Activated CD4-positive, alpha-beta T cell treated with anti-CD3 and anti-CD28 coated beads, Interleukin-2, amount 50 U/mL, for 24 hours (primary cell): ENCODE data around the gene FXYD6.

Experiments used
- DNase-seq, 2 donors: peaks; one replicate each; pipeline ENCODE4 v3.0.0-alpha.2; 2020; ENCODE audit warnings: low read depth in 1 of 2, low spot score in 1 of 2

FXYD6 gene

DNA sequence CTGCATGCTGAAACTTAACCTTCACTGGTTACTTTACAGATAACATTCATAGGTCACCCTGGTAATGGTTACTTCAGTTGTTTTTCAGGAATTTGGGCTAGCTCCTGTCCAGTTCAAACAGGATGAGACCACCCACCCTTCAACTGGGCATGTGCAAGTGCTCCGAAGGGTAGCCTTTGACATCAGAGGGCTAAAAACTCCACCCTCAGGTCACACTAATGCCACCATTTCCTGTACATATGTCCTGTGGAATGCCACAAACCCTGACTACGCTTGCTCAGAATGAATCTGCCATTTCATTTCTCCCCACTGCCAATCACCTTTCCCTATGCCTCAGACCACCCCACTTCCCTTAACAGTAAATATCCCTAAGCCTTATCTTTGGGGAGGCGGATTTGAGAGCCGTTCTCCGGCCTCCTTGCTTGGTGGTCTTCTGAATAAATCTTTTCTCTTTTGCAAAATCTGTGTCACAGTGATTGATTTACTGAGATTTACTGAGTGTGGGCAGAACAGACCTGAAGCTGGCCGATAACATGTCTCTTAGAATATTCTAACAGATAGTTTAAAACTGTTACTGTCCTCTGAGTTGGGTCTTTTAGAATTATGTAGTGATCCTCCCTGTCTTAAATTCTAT lies 26.6 kb downstream of the FXYD6 start:
- no peak for DNase-seq

DNA sequence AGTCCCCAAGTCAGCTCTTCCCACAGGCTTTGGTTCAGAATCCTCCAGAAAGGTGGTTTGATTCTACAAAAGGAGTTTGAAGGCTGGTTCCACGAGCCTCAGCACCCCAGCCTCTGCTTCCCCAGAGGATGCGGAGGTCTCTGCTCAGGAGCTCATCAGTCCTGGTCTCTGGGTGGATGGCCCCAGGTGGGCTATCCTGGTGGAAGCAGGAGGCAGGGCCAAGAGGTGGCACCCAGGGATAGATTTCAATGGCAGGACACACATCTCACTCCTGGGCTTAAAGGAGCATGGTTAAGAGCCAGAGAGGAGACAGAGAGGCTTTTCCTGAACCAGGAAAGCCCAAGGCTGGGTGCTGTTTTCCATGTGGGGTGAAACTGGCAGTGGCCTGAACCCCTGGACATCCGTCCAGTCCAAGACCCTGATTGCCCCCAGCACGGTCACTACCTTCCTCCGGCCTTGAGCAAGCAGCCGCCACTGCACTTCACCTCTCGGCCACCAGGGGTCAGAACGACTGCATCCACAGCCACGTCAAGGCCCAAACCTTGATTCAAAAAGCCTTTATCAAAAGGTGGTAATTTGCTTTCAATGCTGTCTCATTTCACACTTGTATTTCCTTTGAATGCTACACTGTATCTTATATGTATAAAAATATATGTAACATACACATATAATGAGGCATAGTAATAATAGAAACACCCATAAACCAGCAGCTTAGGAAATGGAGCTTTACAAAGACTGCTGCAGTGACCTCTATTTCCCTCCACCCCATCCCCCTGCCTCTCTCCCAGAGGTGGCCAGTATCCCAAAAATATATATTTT lies 32.6 kb downstream of the FXYD6 start:
- peak; percentile 73 to 77 for DNase-seq

DNA sequence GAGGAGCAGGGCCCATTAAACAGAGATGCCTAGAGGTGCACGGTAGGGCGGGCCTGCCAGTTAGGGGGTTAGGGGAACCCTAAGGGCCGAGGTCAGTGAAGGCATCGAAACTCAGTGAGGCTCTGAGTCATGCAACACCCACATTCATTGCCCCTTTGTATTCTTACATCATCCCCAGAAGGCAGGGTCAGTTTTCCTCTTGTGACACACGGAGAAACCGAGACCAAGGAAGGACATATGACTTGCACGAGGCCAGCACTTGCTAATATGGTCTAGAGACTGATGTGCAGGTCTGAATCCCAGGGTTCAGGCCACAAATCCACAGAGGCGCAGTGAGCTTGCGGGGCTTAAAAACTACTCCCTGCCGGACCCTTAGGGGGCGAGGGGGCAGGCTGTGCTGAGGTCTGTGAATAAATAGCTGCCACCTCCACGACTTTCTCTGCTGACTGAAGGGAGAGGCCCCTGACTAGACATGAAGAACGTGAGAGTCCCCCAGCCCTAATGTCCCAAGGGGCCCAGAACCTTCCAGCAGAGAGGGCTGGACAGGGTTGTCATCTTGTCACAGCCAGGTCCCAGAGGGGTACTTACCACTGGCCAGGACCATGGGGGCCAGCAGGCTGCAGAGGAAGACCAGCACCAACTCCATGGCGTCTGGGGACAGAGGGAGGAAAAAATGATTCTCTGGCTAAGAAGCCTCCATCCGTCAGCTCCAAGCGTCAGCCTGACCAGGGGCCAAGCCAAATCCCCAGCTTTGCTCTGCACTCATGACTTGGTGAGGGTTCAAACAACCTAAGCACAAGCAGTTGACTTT lies 34.1 kb downstream of the FXYD6 start:
- DNase-seq = no peak

DNA sequence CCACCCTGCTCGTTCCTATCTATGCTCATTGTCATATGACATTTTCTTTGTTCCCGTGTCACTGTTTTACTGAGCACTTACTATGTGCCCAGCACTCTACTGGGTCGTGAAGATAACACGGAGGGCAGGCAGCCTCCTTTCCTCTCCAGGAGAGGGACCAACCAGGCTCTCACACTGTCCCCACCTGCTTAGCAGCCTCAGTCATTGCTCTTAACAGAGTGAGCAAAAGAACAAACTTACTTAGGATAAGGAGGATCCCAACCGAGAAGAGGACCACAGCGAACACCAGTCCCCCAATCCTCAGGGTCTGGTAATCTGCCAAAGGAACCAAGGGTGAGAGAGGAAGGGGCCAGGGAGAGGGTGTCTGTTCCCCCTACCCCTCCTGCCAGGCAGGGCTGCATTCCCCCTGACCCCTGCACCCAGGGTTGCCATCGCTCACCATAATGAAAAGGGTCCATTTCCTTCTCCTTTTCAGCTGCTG lies 34.9 kb downstream of the FXYD6 start:
- no peak for DNase-seq

DNA sequence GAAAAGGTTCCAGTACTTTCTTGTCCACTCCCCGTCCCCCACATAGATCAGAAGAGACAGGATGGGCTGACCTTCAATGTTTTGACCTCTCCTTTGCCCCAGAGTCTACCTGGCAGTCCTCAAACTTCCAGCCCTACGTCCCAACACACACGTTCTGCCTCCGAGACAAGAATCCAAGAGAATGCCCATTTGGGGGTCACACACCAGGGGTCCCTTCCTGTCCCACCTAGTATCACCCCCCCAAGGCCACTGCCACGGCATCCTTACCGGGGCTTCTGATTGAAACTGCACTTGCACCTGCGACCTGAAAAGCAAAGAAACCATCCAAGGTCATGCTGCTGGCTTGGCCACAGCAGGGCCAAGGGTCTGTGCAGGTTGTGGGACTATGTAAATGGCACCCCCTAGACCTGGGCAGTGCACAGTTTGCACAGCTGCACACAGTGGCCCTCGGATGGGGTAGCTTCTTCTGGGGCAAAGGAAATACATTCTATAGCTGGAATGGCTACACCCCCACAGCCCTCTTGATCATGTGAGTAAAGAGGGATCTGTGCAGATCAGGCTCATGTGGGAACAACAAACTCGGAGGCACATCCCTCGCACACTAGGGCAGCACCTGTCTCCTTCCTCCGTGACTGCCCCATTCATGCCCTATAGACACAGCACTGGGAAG lies 35.4 kb downstream of the FXYD6 start:
- no peak for DNase-seq

DNA sequence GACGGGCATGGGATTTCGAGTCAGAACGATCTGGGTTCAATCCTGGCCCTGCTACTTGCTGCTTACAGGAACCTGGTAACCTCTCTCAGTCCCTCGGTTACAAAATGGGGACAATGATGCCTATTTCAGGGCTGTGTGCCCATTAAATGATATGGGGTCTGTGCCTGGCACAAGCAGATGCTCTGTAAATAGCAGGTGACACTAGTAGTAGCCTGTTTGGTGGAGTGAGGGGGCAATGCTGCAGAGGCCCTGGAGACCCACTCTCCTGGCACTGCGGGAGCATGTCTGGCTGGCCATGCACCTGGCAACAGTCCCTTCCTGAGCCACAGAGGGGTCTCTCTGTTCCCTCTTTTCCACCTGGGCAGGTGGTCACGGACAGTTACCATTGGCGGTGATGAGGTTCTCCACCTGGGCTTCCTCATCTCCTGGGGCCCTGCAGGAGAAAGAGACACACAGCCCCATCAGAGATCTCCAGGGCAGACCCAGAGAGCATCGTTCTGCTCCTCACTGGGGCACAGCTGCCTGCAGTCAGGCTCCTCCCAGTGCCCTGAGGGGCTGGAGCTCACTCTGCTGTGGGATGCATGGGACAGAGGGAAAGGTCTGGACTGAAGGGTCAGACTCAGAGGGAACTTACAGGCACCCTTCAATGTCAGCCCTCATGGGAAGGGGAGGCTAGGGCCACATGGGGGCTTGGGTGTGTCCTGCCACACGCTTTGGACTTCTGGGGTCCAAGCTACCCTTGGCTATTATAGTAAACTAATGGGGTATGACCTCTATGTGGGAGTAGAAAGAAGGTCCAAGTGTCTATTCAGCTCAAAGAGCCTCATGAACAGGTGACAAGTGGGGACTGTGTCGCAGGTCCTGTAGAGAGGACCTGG lies 36.3 kb downstream of the FXYD6 start:
- DNase-seq = no peak

DNA sequence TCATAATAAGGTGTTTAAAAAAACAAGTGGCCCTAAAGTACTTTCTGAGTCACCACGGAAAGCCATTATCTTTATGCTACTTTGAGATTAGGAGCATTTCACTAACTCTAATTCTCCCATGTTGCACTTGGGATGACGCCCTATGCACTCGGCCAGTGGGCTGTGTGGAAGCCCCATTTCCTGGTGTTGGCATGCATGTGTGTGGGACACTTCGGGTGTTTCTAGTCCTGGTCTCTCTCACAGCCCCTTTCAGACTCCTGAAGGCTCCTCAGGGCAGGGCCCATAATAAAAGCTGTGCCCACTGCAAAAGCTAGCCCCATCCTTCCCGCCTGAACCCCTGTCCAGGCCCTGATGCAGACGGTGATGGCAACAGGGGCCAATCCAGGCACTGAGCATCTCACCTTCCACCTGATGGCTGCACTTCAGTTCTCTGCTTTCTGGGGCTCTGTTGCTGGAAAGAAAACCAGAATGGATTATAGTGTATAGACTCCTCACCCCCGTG lies 37.0 kb downstream of the FXYD6 start:
- no peak for DNase-seq

DNA sequence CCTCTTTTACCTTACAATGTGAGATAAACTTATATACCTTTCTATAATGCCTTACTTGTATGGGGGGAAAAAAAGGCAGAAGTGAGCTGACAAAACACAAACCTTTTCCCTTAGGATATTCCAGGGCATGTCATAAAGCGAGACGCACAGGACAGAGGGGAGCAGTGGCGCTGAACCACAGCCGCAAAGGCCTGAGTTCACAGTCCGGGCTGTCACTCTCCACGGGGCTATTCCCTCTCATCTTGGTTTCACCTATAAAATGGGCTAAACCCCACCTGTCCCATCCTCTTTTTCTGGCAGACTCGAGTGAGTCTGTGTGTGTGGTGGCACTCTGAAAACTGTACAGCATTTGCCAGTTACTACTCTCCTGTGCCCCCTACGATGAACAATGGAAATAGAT lies 37.6 kb downstream of the FXYD6 start:
- DNase-seq = no peak

DNA sequence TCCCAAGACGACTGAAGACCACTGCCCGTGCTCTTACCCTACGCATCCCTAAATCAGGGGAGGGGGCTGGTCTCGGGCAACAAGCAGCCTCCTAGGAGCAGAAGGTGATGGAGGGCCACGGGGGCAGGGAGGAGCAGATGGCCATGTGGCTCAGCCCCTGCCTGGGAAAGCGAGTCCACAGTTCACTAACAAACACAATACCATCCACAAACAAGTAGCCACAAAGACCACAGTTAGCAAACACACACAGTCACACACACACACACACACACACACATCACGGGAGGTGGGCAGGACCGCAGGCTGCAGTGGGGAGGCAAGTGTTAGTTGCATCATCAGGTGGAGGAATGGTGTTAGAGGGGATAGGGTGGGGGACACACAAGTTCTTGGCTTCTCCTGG lies 38.7 kb downstream of the FXYD6 start:
- DNase-seq = no peak

DNA sequence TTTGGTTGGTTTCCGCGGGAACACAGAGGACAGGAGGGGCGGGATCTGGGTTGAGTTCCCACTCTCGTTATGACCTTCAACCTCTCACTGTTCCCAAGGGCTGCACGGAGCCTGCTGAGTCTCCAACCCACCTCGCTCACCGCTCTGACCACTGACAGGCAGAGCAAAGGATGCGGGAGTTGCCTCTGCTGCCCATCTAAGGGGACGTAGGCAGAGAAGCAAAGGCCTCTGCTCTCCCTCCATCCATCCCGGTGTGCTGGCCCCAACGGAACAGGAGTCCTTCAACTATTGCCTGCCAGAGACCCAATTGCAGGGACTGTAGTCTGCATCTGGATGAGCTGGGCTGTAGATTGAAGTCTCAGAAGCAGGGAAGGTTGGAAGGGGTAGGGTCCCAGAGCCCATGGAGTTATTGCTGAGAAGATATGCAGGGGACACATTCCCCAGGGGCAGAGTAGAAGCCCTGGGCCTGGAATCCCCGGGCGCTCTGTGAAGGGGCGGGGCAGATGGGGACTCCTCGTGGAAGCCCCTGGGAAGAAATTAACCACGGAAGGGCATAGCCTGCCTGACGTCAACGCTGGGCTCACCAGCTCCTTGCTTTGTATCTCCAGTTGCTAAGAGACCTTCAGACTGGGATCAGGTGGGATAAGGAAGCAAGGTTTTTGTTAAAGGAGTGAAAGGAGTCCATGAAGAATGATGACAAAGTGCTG lies 39.2 kb downstream of the FXYD6 start:
- DNase-seq = no peak

DNA sequence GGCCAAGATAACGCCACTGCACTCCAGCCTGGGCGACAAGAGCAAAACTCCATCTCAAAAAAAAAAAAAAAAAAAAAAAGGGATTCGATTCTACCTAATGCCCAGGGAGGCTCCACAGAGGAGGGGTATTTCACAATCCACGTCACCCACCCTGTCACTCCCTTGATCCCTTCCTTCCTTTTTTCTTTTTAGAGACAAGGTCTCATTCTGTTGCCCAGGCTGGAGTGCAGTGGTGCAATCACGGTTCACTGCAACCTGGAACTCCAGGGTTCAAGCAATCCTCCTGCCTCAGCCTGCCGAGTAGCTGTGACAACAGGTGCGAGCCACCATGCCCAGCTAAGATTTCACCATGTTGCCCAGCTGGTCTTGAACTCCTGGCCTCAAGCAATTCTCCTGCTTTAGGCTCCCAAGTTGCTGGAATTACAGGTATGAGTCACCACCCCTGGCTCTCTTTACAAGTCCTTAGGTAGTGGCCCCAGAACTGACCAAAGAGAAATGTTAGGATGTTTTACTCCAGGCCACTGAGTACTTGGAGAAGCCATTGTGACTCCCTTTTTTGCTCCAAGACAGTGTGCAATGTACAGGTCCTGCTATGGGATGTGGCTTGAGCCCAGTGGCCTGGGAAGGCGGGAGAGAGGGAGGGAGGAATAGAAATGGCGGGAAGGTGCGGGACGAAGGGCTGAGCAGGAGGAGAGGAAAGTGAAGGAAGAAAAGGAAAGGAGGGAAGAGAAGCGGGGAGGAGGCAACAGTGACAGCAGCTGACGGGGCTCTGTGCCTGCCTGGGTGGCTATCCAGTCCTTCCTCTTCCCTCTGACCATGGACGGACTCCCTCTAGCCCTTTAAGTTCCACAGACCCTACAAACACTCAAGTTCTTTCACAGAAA lies 40.1 kb downstream of the FXYD6 start:
- DNase-seq = no peak

DNA sequence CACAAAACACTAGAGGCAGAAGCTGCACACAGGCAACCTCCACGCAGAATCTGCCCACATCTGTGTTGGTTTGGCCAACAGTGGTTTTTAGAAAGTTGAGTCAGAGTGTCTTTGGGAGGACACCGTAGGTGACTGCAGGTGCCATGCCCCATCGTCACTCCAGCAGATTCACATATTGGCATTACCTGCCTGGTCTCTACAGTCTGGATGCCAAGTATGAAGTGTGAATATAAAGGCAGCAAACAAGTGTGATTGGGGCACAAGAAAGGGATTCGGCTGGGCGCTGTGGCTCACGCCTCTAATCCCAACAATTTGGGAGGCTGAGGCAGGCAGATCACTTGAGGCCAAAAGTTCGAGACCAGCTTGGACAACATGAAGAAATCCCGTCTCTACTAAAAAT lies 40.9 kb downstream of the FXYD6 start:
- DNase-seq = no peak

DNA sequence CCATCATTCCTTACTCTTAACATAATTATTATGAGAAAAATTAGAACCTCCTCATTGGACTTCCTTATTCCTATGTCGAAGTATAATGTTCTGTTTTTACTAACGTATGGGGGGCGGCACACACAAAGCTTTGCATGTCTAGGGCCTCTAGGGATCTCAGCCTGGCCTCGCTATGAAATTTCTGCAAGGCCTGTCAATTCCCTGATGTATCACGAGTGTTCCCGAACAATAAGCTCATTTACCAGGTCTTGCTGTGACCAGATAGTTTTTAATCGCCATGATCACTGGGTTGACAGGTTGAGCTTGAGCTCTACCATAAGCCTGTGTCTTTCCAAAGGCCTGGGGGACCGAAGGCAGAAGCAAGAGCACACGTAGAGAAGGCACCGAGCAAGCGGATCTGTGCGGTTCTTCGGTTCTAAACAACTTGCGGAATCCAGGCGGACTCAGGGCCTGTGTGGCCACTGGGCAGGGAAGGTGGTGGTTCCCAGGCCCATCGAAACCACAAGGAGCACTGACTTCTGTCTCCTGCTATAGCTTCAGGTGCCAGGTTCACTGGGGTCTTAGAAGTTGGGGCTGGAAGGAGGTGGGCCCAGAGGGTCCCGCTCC lies 41.5 kb downstream of the FXYD6 start:
- no peak for DNase-seq

DNA sequence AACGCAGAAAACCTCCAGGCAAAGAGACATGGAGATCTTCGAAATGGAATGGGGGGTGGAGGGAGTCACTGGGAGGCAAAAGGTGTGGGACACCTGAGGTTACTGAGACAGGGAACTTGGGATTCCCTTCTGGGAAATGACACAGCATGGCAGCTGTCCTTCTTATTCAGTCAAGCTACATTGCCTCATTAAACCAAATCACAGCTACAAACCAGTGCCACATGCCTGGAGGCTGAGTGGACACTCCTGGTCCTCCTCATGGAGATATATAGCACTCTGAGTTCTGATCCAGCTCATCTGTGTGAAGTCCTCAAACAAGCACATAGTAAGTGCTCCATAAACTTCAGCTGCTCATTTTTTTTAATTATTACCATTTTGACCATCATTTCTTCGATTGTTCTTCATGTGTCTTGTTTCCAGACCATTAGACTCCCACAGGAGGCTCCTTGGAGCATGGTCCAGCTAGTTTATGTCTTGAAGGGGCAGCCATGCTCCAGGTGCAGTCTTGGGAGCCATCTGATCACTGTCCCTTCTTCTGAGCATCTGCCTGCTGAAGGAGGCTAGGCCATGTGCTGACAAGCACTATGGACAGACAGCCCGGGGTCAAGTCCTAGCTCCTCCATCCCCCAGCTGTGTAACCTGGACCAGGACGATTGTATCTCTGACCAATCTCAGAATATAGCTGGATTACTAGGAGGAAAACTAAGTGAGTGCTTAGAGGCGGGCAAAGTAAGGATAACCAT lies 42.2 kb downstream of the FXYD6 start:
- no peak for DNase-seq

DNA sequence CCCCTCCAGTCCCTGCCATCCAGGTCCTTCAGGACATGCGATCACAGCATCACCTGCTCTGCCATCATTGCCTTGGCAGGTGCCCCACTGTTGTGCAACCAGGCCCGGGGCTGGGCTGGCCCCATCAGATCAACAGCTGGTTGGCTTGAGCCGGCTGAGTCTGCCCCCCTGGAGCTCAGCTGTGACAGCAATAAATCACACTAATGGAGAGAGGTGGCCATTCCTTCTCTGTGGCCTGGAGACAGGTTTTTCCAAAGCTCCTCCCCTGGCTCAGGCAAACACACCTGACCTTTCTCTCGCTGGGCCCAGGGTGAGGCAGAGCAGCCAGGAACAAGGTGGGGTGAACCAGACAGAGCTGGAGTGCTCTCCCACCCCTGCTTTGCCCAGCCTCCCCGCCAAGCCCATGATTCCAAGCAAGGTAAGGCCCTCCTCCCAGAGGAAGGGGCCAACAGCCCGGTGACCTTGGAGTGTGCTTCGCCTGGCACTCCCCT lies 43.0 kb downstream of the FXYD6 start:
- DNase-seq = no peak

DNA sequence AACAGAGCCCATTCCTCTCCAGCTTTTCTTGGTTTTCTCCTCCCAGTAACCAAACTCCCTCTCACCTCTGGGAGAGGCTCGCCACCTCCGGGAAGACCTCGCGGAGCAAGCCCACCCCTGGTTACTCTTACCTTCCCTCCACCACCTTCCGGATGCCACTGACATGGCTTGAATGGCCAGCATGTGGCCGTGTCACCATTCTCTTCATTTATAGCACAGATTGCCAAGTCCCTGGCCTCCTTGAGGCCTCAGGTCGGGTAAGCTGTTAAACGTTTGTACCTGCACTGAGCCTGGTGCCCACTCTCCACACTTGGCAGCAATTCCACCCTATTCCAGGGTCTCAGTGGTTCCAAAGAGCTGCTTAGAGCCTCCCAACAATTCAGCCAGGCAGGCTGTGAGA lies 43.9 kb downstream of the FXYD6 start:
- no peak for DNase-seq

DNA sequence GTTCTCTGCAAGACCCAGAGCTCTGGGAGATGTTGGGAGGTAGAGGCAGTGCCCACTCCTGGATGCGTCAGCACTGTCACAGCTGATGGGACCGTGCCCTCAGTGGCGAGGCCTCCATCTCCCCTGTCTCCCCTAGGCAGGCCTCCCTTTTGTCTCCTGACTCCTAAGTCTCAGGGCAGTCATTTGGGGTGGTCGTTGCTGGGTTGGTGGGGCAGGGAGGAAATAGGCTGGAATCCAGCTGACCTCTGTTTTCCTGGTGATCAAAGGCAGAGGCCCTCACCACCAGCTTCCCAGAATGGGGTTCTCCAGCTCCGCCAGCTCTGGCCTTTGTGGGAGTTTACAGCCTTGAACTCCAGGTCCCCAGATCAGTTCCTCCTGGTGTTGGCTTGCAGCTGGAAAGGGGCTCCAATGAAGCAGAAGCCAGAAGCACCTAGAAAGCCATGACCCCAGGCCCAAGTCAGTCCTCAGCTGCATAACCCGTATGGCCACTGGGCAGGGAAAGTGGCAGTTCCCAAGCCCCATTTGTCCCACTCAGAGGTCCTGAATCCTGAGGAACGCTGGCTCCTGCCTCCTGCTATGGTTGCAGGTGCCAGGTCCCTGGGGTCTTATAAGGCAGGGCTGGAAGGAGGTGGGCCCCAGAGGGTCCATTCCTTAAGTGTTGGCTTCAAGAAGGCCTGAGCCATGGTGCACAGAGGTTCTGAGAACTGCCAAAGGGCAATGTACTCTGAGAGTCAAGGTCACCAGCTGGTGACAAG lies 44.6 kb downstream of the FXYD6 start:
- no peak for DNase-seq
